ENCODE data around the gene SLC16A11.

Gene SLC16A11

GRCh38 chr17:7020894-7021664 lies 22.8 kb downstream of the SLC16A11 start:
- Histone ChIP-seq H2AFZ (ENCODE audit: low read length) (no peak overlapping the region), H4K20me1 (ENCODE audit: insufficient read depth, low read length) (no peaks in the 10 kb centered on the region), H3K27ac (ENCODE audit: low read depth, low read length, poor library complexity, severe bottlenecking) (no peak overlapping the region), H3F3A (ENCODE audit: insufficient read depth, low read length) (no peaks in the 10 kb centered on the region), H3K9me3 (ENCODE audit: low read length) (no peaks in the 10 kb centered on the region), H3K27me3 (ENCODE audit: insufficient read depth, low read length) (no peaks in the 10 kb centered on the region), H3K79me2 (ENCODE audit: insufficient read depth, low read length) (no peaks in the 10 kb centered on the region), H3K9ac (ENCODE audit: low read length) (no peak overlapping the region), H3K4me3 (ENCODE audit: low read depth, low read length, poor library complexity, severe bottlenecking) (no peak overlapping the region), H3K9me2 (ENCODE audit: low read depth, low read length) (no peaks in the 10 kb centered on the region), H3K4me1 (ENCODE audit: insufficient read depth, low read length, severe bottlenecking) (peaks cover 14% of the 10 kb centered on the region), H3K36me3 (ENCODE audit: insufficient read depth, low read length) (peaks cover 5% of the 10 kb centered on the region; the same call in 1 of the 2 replicates), H3K4me2 (ENCODE audit: low read length) (no peak overlapping the region)
- no peak for TF ChIP-seq EZH2 (IDR thresholded peaks at IDR 0.05; ENCODE audit: borderline replicate concordance, low read length)

- Histone ChIP-seq H3K9ac (ENCODE audit: low read length) (no peak overlapping the region), H3F3A (ENCODE audit: insufficient read depth, low read length) (no peaks in the 10 kb centered on the region), H3K9me2 (ENCODE audit: low read depth, low read length) (no peaks in the 10 kb centered on the region), H3K79me2 (ENCODE audit: insufficient read depth, low read length) (no peaks in the 10 kb centered on the region), H3K27me3 (ENCODE audit: insufficient read depth, low read length) (no peaks in the 10 kb centered on the region), H3K4me1 (ENCODE audit: insufficient read depth, low read length, severe bottlenecking) (peaks cover 22% of the 10 kb centered on the region), H3K4me3 (ENCODE audit: low read depth, low read length, poor library complexity, severe bottlenecking) (no peak overlapping the region), H3K27ac (ENCODE audit: low read depth, low read length, poor library complexity, severe bottlenecking) (no peak overlapping the region), H4K20me1 (ENCODE audit: insufficient read depth, low read length) (no peaks in the 10 kb centered on the region), H2AFZ (ENCODE audit: low read length) (no peak overlapping the region), H3K36me3 (ENCODE audit: insufficient read depth, low read length) (peaks cover 5% of the 10 kb centered on the region; the same call in 1 of the 2 replicates), H3K9me3 (ENCODE audit: low read length) (no peaks in the 10 kb centered on the region), H3K4me2 (ENCODE audit: low read length) (no peak overlapping the region)
- TF ChIP-seq EZH2 (IDR thresholded peaks at IDR 0.05; ENCODE audit: borderline replicate concordance, low read length) (no peak), CTCF (IDR thresholded peaks at IDR 0.05; ENCODE audit: low read length) (no peak)
These were observed 23.9 kb downstream of the SLC16A11 start for GRCh38 chr17:7019839-7020519.

GRCh38 chr17:7019367-7019766 lies 24.5 kb downstream of the SLC16A11 start:
- no peaks in the 10 kb centered on the region for H4K20me1 ChIP-seq (ENCODE audit: insufficient read depth, low read length)
- H2AFZ ChIP-seq (ENCODE audit: low read length), result no peak overlapping the region
- H3K36me3 ChIP-seq (ENCODE audit: insufficient read depth, low read length), result peaks cover 5% of the 10 kb centered on the region; the same call in 1 of the 2 replicates
- no peak overlapping the region for H3K27ac ChIP-seq (ENCODE audit: low read depth, low read length, poor library complexity, severe bottlenecking)
- H3K4me3 ChIP-seq (ENCODE audit: low read depth, low read length, poor library complexity, severe bottlenecking), result no peak overlapping the region
- no peaks in the 10 kb centered on the region for H3F3A ChIP-seq (ENCODE audit: insufficient read depth, low read length)
- H3K4me2 ChIP-seq (ENCODE audit: low read length), result no peak overlapping the region
- H3K9me3 ChIP-seq (ENCODE audit: low read length), result no peaks in the 10 kb centered on the region
- H3K9ac ChIP-seq (ENCODE audit: low read length), result no peak overlapping the region
- H3K27me3 ChIP-seq (ENCODE audit: insufficient read depth, low read length), result no peaks in the 10 kb centered on the region
- peaks cover 23% of the 10 kb centered on the region for H3K4me1 ChIP-seq (ENCODE audit: insufficient read depth, low read length, severe bottlenecking)
- H3K79me2 ChIP-seq (ENCODE audit: insufficient read depth, low read length), result no peaks in the 10 kb centered on the region
- H3K9me2 ChIP-seq (ENCODE audit: low read depth, low read length), result no peaks in the 10 kb centered on the region
- TF ChIP-seq CTCF (IDR thresholded peaks at IDR 0.05; ENCODE audit: low read length) (no peak), EZH2 (IDR thresholded peaks at IDR 0.05; ENCODE audit: borderline replicate concordance, low read length) (no peak)
